ENCODE measurements around the gene BGLAP.

GRCh38 chr1:156200044-156200443 is 41.9 kb upstream of the BGLAP start:
- no peak for TF ChIP-seq CTCF (IDR thresholded peaks at IDR 0.05; ENCODE audit: borderline replicate concordance, extremely low read depth, low read length, poor library complexity, severe bottlenecking)
- TF ChIP-seq EZH2 (IDR thresholded peaks at IDR 0.05; ENCODE audit: borderline replicate concordance, low read depth, low read length, severe bottlenecking): no peak

All from DND-41 (cell line).